ENCODE results near the gene GOLPH3. TPM values are rescaled to one million over a fixed set of nuclear protein-coding genes. Genes with fewer than 3 reads are reported as not detected.

Gene GOLPH3
- total RNA-seq, 4 donors from 2014 or later = 149 to 277 (median 187) TPM

GRCh38 chr5:32202394-32202793 lies 28.3 kb upstream of the GOLPH3 start:
- intact Hi-C loops (cut with DNase I) = no loop called here
- no peak for DNase-seq (ENCODE audit: extremely low spot score)
- peaks cover 27 to 51% (median 38%) of the 10 kb centered on the region in 4 donors for H3K4me1 ChIP-seq
- no peaks in the 10 kb centered on the region for H3K36me3 ChIP-seq
- 65% methylated on average over 2 of the region's 2 CpGs for WGBS
- H3K4me3 ChIP-seq = no peak overlapping the region
- TF ChIP-seq POLR2A (IDR thresholded peaks at IDR 0.05; ENCODE audit: low read depth) = no peak
- no peak for TF ChIP-seq EP300 (IDR thresholded peaks at IDR 0.05)
- TF ChIP-seq POLR2AphosphoS5 (IDR thresholded peaks at IDR 0.05) = no peak
- TF ChIP-seq, protein P1, sequence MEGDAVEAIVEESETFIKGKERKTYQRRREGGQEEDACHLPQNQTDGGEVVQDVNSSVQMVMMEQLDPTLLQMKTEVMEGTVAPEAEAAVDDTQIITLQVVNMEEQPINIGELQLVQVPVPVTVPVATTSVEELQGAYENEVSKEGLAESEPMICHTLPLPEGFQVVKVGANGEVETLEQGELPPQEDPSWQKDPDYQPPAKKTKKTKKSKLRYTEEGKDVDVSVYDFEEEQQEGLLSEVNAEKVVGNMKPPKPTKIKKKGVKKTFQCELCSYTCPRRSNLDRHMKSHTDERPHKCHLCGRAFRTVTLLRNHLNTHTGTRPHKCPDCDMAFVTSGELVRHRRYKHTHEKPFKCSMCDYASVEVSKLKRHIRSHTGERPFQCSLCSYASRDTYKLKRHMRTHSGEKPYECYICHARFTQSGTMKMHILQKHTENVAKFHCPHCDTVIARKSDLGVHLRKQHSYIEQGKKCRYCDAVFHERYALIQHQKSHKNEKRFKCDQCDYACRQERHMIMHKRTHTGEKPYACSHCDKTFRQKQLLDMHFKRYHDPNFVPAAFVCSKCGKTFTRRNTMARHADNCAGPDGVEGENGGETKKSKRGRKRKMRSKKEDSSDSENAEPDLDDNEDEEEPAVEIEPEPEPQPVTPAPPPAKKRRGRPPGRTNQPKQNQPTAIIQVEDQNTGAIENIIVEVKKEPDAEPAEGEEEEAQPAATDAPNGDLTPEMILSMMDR (IDR thresholded peaks at IDR 0.05) = no peak
- no peaks in the 10 kb centered on the region for H3K27me3 ChIP-seq
- H3K27ac ChIP-seq (replicated peaks in 1 of 4) = peak overlapping the region; percentile 63 to 79 (median 68)
- no peaks in the 10 kb centered on the region for H3K9me3 ChIP-seq

DNA sequence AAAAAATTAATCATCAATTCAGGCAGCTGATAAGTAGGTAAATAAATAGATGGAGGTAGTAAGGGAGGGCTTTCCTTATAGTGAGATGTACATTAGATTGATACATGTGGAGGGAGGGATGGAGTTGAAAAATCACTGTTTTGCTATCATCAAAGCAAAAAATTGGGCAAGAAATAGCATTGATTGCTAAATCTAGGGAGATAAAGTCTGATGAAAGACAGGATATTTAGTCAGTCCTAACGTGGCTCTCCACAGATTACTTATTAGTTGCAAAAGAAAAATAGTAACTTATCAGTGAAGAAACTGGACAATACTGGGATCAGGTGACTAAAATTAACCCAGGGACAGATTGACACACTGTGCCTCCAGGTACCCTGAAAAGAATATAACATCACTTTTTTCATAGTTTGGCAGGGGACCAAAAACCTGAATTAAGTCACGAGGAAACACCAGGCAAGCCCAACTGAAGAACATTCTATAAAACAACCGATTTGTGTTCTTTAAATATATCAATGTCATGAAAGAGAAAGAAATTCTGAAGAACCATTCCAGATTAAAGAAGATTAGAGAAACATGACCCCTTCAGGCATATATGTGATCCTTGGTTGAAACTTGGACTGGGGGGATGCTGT lies 27.1 kb upstream of the GOLPH3 start:
- intact Hi-C loops (cut with DNase I) = no loop called here
- H3K27me3 ChIP-seq = no peaks in the 10 kb centered on the region
- H3K27ac ChIP-seq (replicated peaks in 1 of 4) = peak overlapping the region; percentile 63 to 79 (median 68)

DNA sequence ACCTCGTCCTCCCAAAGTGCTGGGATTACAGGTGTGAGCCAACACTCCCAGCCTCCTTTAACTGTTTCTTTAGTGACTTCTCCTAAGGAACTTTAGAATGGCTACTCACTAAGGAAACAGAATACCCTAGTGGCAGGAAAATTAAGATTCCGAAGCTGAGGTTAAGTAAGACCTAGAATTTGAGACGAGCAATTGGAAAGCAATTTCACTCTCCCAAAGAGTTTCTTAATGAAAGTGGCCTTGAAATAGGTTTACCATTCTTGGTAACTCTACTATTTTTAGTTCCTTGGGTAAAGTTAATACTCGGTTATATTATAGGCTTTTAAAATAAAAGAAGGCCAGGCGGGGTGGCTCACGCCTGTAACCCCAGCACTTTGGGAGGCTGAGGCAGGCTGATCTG lies 22.9 kb upstream of the GOLPH3 start:
- Histone ChIP-seq H3K9me3 (no peaks in the 10 kb centered on the region), H3K4me1 (peaks cover 24 to 40% (median 29%) of the 10 kb centered on the region in 4 donors), H3K27me3 (no peaks in the 10 kb centered on the region), H3K4me3 (no peak overlapping the region), H3K27ac (replicated peaks in 1 of 4) (peak overlapping the region; percentile 35 to 67 (median 36)), H3K36me3 (no peaks in the 10 kb centered on the region)
- TF ChIP-seq EP300 (IDR thresholded peaks at IDR 0.05) (no peak), POLR2AphosphoS5 (IDR thresholded peaks at IDR 0.05) (no peak), POLR2A (IDR thresholded peaks at IDR 0.05; ENCODE audit: low read depth) (no peak)
- TF ChIP-seq, protein P1 (IDR thresholded peaks at IDR 0.05) = no peak
- WGBS = 74% methylated on average over 6 of the region's 6 CpGs
- intact Hi-C loops (cut with DNase I) = no loop called here
- DNase-seq (ENCODE audit: extremely low spot score) = no peak

More for the DNA sequence above, 27.1 kb upstream of the GOLPH3 start:
- Histone ChIP-seq H3K4me3 (no peak overlapping the region), H3K4me1 (peaks cover 27 to 53% (median 38%) of the 10 kb centered on the region in 4 donors), H3K9me3 (no peaks in the 10 kb centered on the region), H3K36me3 (no peaks in the 10 kb centered on the region)
- TF ChIP-seq, protein P1 (IDR thresholded peaks at IDR 0.05) = no peak
- TF ChIP-seq POLR2A (IDR thresholded peaks at IDR 0.05; ENCODE audit: low read depth) (no peak), EP300 (IDR thresholded peaks at IDR 0.05) (no peak)
- 45% methylated on average over 3 of the region's 3 CpGs for WGBS
- DNase-seq (ENCODE audit: extremely low spot score) = no peak

GRCh38 chr5:32195265-32195664 lies 21.1 kb upstream of the GOLPH3 start:
- intact Hi-C loops (cut with DNase I) = no loop called here
- no peaks in the 10 kb centered on the region for H3K36me3 ChIP-seq
- WGBS = 94% methylated on average over 5 of the region's 5 CpGs
- TF ChIP-seq, protein P1 (IDR thresholded peaks at IDR 0.05) = no peak
- TF ChIP-seq POLR2AphosphoS5 (IDR thresholded peaks at IDR 0.05) = no peak
- no peak for TF ChIP-seq POLR2A (IDR thresholded peaks at IDR 0.05; ENCODE audit: low read depth)
- no peak for TF ChIP-seq EP300 (IDR thresholded peaks at IDR 0.05)
- H3K27me3 ChIP-seq = no peaks in the 10 kb centered on the region
- no peaks in the 10 kb centered on the region for H3K9me3 ChIP-seq
- no peak for DNase-seq (ENCODE audit: extremely low spot score)
- H3K4me3 ChIP-seq = no peak overlapping the region
- H3K27ac ChIP-seq (replicated peaks in 1 of 4) = peak overlapping the region in 1 of 4 donors; percentile 67
- peaks cover 12 to 25% (median 16%) of the 10 kb centered on the region in 4 donors for H3K4me1 ChIP-seq
